ENCODE results near the gene KRT222. TPM values are rescaled to one million over a fixed set of nuclear protein-coding genes. Genes with fewer than 3 reads are reported as not detected.

Gene KRT222
- total RNA-seq, 4 donors from 2014 or later, result 0.50 to 5.7 (median 2.3) TPM

GRCh38 chr17:40611840-40612474 is 53.0 kb downstream of the KRT222 start:
- no peak for DNase-seq
- no peak overlapping the region for H3K27ac ChIP-seq
- WGBS, 2 donors, result 84% methylated on average over 7 of the region's 7 CpGs
- no peaks in the 10 kb centered on the region for H3K9me3 ChIP-seq
- no peaks in the 10 kb centered on the region for H3K27me3 ChIP-seq
- H3K4me1 ChIP-seq, result peaks cover 9 to 16% of the 10 kb centered on the region in 2 donors
- intact Hi-C loops (cut with DNase I), result no loop called here
- no peaks in the 10 kb centered on the region for H3K36me3 ChIP-seq
- no peak overlapping the region for H3K4me3 ChIP-seq (replicated peaks in 1 of 3)
- TF ChIP-seq, protein P1, sequence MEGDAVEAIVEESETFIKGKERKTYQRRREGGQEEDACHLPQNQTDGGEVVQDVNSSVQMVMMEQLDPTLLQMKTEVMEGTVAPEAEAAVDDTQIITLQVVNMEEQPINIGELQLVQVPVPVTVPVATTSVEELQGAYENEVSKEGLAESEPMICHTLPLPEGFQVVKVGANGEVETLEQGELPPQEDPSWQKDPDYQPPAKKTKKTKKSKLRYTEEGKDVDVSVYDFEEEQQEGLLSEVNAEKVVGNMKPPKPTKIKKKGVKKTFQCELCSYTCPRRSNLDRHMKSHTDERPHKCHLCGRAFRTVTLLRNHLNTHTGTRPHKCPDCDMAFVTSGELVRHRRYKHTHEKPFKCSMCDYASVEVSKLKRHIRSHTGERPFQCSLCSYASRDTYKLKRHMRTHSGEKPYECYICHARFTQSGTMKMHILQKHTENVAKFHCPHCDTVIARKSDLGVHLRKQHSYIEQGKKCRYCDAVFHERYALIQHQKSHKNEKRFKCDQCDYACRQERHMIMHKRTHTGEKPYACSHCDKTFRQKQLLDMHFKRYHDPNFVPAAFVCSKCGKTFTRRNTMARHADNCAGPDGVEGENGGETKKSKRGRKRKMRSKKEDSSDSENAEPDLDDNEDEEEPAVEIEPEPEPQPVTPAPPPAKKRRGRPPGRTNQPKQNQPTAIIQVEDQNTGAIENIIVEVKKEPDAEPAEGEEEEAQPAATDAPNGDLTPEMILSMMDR (IDR thresholded peaks at IDR 0.05), result no peak
- TF ChIP-seq POLR2A (IDR thresholded peaks at IDR 0.05), result no peak

DNA sequence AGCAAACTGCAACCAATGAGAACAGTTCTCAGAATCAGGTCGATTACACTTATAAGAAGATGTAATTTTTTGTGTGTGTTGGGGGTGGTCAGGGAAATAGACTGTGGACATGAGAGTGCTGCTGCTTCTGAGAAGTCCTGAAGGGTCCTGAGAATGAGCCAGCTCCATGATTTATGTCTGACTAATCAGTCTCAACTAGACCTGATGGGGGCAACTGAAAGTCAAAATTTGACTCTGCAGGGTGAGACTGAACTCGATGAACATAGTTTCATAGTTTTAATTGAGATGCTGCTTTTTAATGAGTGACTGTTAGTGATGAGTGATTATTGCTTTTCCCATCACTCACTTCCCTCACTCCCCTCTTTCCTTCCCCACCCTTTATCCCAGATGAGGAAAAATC is 54.6 kb downstream of the KRT222 start:
- DNase-seq, result no peak

DNA sequence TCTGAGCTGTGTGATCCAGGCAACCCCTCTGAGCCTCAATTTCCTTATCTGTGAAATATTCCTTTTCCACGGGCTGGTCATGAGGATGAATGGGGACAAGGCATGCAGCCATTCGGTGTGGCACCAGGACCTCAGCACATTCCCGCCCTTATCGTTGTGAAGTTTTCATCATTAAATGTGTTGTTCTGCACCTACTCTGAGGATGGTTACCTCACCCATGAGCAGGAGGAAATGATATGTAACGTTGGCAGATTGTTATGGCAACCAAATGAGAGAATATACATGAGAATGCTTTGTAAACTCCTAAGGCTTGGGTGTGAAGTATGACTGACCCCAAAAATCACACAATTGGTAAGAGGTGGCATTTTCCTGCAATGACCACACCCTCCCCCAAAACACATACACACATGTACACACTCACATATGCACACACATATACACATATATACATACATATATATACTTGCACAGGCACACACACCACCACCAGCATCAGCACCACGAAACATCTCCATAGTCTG is 56.9 kb downstream of the KRT222 start:
- no peaks in the 10 kb centered on the region for H3K9me3 ChIP-seq

More for the DNA sequence above, 54.6 kb downstream of the KRT222 start:
- Histone ChIP-seq H3K36me3 (no peaks in the 10 kb centered on the region), H3K4me1 (peaks cover 10 to 21% of the 10 kb centered on the region in 2 donors), H3K9me3 (no peaks in the 10 kb centered on the region), H3K27ac (no peak overlapping the region), H3K4me3 (replicated peaks in 1 of 3) (no peak overlapping the region), H3K27me3 (no peaks in the 10 kb centered on the region)
- intact Hi-C loops (cut with DNase I), result no loop called here
- TF ChIP-seq, protein P1 (IDR thresholded peaks at IDR 0.05), result no peak
- TF ChIP-seq POLR2A (IDR thresholded peaks at IDR 0.05), result no peak
- 53 to 62% methylated on average over 2 of the region's 2 CpGs for WGBS, 2 donors

DNA sequence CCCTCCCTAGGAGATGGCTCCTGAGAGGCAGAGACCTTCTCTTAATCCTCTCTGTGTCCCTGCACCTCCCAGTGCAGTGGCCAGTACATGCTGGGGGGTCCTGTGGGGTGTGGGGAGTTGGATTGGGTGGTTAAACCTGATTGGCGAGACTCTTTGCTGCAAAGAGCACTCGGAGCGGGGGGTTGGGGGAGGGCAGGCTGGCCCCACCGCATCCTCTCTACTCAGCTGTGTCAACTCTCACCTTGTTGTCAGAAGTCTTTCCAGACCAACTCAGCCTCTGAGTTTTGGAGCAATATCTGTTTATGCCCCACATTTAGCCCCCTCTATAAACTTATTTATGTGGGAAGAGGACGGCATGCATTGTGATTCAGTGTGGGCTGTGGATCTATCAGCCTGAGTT is 57.3 kb downstream of the KRT222 start:
- 35 to 48% methylated on average over 5 of the region's 5 CpGs for WGBS, 2 donors
- peak; percentile 44 to 65 for DNase-seq
- Histone ChIP-seq H3K27me3 (no peaks in the 10 kb centered on the region), H3K27ac (peak overlapping the region in 1 of 3 donors; percentile 57), H3K9me3 (no peaks in the 10 kb centered on the region), H3K4me1 (peaks cover 10 to 21% of the 10 kb centered on the region in 2 donors), H3K4me3 (replicated peaks in 1 of 3) (no peak overlapping the region), H3K36me3 (no peaks in the 10 kb centered on the region)
- intact Hi-C loops (cut with DNase I), result no loop called here
- TF ChIP-seq, protein P1 (IDR thresholded peaks at IDR 0.05), result no peak
- TF ChIP-seq POLR2A (IDR thresholded peaks at IDR 0.05), result no peak

More for the DNA sequence above, 56.9 kb downstream of the KRT222 start:
- no peaks in the 10 kb centered on the region for H3K27me3 ChIP-seq
- no peak for TF ChIP-seq POLR2A (IDR thresholded peaks at IDR 0.05)
- TF ChIP-seq, protein P1 (IDR thresholded peaks at IDR 0.05), result no peak
- DNase-seq, result no peak
- H3K4me1 ChIP-seq, result peaks cover 10 to 21% of the 10 kb centered on the region in 2 donors
- intact Hi-C loops (cut with DNase I), result no loop called here
- 69 to 71% methylated on average over 6 of the region's 6 CpGs for WGBS, 2 donors
- no peaks in the 10 kb centered on the region for H3K36me3 ChIP-seq
- H3K4me3 ChIP-seq (replicated peaks in 1 of 3), result no peak overlapping the region
- H3K27ac ChIP-seq, result peak overlapping the region in 1 of 3 donors; percentile 8
